ENCODE results near the gene UGT1A3.

Gene UGT1A3

GRCh38 chr2:233803994-233804393 is 75.2 kb downstream of the UGT1A3 start:
- no peak for TF ChIP-seq ZFX (IDR thresholded peaks at IDR 0.05; ENCODE audit: borderline replicate concordance)
- TF ChIP-seq, protein P1, sequence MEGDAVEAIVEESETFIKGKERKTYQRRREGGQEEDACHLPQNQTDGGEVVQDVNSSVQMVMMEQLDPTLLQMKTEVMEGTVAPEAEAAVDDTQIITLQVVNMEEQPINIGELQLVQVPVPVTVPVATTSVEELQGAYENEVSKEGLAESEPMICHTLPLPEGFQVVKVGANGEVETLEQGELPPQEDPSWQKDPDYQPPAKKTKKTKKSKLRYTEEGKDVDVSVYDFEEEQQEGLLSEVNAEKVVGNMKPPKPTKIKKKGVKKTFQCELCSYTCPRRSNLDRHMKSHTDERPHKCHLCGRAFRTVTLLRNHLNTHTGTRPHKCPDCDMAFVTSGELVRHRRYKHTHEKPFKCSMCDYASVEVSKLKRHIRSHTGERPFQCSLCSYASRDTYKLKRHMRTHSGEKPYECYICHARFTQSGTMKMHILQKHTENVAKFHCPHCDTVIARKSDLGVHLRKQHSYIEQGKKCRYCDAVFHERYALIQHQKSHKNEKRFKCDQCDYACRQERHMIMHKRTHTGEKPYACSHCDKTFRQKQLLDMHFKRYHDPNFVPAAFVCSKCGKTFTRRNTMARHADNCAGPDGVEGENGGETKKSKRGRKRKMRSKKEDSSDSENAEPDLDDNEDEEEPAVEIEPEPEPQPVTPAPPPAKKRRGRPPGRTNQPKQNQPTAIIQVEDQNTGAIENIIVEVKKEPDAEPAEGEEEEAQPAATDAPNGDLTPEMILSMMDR (IDR thresholded peaks at IDR 0.05) = no peak
- H3K27ac ChIP-seq = no peak overlapping the region

- H3K27ac ChIP-seq = no peak overlapping the region
- TF ChIP-seq, protein P1 (IDR thresholded peaks at IDR 0.05) = peak; percentile 9; the same call in 1 of the 2 replicates
- no peak for TF ChIP-seq ZFX (IDR thresholded peaks at IDR 0.05; ENCODE audit: borderline replicate concordance)
These were observed 78.5 kb downstream of the UGT1A3 start for GRCh38 chr2:233807215-233807865.

DNA sequence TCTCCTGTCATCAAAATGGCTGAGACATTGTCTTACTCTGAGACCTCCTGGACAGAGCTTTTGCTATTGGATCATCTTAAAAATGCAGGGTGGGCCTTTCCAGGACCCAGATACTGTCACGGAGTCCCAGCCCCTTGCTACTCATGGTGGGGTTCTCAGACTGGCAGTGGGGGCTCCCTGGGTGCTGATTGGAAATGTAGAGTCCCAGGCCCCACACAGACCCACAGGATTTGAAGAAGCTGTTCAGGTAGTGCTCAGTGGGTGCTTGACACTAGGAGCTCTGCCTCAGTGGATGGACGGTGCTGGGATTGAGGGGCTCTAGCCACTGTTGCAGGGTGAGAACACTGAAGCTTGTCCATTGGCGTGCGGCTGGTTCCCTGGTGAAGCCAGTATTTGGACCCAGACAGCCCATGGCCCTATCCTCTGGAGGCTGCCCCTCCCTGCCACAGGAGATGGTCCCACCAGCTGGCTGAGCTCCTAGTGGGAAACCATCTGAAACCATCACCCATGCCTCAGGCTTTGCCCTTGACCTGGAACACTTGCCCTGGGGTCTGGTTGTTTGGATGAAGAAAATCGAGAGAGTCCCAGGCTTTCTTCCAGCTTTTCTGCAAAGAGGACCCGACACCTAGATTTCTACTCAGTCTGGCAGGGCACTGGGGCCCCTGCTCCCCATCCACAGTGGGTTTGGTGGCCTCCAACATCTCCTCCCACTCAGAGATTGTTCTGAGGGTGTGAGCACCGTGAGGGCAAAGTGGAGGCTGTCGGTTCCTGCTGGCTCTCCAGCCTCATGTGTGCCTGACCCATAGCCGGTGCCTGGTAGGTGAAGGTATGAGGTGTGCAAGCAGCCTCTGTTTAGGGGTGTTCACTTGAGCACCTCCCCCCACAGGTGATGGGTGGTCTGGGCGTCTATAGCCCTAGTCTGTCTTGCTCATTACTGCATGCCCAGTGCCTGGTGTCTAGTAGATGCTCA is 79.4 kb downstream of the UGT1A3 start:
- H3K27ac ChIP-seq = no peak overlapping the region
- TF ChIP-seq, protein P1 (IDR thresholded peaks at IDR 0.05) = no peak
- no peak for TF ChIP-seq ZFX (IDR thresholded peaks at IDR 0.05; ENCODE audit: borderline replicate concordance)

DNA sequence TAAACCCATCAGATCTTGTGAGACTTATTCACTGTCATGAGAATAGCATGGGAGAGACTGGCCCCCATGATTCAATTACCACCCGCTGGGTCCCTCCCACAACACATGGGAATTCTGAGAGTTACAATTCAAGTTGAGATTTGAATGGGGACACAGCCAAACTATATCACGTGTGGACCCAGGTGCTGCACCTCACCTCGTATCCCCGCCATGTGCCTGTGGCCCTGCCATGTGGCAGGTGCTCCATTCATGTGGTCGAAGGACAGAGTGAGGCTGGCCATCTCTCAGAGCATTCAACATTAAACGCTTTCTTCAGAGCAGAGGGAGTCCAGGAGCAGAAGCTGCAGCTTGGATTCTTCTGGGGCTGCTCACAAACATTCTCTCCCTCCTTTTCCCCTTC is 81.5 kb downstream of the UGT1A3 start:
- TF ChIP-seq, protein P1 (IDR thresholded peaks at IDR 0.05) = no peak
- no peak for TF ChIP-seq ZFX (IDR thresholded peaks at IDR 0.05; ENCODE audit: borderline replicate concordance)
- no peak overlapping the region for H3K27ac ChIP-seq

DNA sequence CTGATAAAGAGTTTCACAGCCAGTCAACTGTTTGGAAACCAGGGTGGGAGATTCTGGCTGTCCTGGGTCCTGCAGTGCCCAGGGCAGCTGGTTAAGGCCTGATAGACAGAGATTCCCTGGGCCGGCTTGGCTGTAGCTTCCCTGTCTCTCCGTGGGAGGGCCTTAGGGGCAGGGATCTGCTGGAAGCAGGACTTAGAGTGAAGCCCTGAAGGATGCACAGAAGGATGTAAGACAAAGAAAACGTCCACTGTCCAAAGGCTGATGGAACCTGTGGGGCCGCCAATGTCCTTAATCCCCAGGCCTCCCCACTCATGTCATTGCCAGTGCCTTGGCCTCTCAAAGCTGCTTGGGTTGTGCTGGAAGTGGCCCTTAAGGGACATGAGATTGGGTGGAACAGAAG is 82.2 kb downstream of the UGT1A3 start:
- TF ChIP-seq ZFX (IDR thresholded peaks at IDR 0.05; ENCODE audit: borderline replicate concordance) = no peak
- TF ChIP-seq, protein P1 (IDR thresholded peaks at IDR 0.05) = no peak
- H3K27ac ChIP-seq = no peak overlapping the region

GRCh38 chr2:233811732-233812131 is 82.9 kb downstream of the UGT1A3 start:
- TF ChIP-seq, protein P1 (IDR thresholded peaks at IDR 0.05) = no peak
- no peak for TF ChIP-seq ZFX (IDR thresholded peaks at IDR 0.05; ENCODE audit: borderline replicate concordance)
- H3K27ac ChIP-seq = no peak overlapping the region
